HG03520 (cell line): ENCODE data around the gene INTS15.

Experiments
- ATAC-seq: cut with Tn5 transposase; IDR thresholded peaks from one replicate; pipeline ENCODE4 v1.9.1; 2021; ENCODE audit warnings: mild to moderate bottlenecking, moderate library complexity; ENCODE audit not compliant: unreplicated experiment

INTS15 gene

DNA sequence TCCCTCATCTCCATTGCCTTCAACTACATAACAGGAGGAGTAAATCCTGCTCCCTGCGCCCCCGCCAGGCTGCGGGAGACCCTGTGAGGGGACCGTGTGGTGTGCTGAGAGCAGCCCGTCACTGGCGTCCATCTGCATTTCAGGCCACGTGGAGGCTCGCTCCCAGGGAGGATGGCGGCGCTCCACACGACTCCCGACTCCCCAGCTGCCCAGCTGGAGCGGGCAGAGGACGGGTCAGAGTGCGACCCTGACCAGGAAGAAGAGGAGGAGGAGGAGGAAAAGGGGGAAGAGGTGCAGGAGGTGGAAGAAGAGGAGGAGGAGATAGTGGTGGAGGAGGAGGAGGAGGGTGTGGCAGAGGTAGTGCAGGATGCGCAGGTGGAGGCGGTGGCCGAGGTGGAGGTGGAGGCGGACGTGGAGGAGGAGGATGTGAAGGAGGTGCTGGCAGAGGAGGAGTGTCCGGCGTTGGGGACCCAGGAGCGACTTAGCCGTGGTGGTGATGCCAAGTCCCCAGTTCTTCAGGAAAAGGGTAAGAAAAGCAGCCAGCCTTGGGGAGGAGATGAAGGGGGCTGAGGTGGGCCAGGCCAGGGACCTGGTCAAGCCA lies 52.5 kb downstream of the INTS15 start:
- no peak for ATAC-seq

DNA sequence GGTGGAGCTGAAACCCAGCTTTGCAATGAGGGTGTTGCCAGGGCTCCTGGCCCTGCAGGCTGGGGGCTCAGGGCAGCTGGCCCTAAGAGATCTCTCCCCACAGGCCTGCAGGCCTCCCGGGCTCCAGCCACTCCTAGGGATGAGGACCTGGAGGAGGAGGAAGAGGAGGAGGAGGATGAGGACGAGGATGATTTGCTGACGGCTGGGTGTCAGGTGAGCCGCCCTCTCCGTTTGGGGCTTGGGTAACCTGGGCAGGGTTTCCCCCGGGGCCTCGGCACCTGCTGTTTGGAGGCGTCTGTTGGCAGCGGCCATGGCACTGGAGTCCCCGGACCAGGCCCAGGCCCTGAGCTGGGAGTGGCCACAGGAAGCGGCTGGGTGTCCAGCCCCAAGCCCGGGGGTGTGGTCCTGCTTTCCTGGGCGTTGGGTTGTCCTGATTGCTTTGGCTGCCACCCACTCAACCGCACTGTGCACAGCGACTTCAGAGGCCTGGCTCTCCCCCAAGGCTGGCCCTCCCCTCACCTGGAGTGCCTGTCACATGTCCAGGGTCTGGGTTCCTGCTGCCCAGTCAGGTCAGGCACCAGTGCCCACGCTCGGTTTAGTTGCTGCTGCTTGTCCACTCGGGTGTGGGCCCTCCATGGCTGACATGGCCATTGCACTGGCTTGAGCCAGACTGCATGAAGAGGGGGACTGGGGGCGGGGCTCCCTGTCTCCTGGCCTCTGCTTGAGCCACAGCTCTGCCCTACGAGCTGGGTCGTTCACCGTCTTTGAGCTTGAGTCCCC lies 53.2 kb downstream of the INTS15 start:
- ATAC-seq = no peak

GRCh38 chr7:6643915-6644625 lies 54.2 kb downstream of the INTS15 start:
- ATAC-seq = no peak

GRCh38 chr7:6644728-6645127 lies 54.9 kb downstream of the INTS15 start:
- no peak for ATAC-seq

GRCh38 chr7:6646465-6646864 lies 56.6 kb downstream of the INTS15 start:
- no peak for ATAC-seq

DNA sequence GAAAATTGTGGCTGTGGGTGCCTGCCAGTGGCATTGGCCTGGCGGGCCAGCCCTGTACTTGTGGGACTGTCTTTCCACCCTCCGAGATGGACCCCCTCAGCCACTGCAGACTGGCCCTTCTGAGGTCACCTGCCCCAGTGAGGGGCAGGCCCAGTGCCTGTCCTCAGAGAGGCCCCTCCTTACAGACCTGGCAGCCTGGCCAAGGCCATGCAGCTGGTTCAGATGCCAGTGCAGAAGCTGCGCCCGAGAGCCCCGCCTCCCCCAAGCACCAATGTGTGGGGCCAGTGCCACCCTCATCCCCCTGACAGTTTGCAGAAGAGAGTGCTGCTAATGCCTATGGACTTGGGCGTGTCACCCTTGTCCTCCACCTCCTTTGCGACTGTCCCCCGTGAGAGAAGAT lies 57.3 kb downstream of the INTS15 start:
- ATAC-seq = no peak

- ATAC-seq = no peak
These were observed 57.7 kb downstream of the INTS15 start for GRCh38 chr7:6647541-6647940.

DNA sequence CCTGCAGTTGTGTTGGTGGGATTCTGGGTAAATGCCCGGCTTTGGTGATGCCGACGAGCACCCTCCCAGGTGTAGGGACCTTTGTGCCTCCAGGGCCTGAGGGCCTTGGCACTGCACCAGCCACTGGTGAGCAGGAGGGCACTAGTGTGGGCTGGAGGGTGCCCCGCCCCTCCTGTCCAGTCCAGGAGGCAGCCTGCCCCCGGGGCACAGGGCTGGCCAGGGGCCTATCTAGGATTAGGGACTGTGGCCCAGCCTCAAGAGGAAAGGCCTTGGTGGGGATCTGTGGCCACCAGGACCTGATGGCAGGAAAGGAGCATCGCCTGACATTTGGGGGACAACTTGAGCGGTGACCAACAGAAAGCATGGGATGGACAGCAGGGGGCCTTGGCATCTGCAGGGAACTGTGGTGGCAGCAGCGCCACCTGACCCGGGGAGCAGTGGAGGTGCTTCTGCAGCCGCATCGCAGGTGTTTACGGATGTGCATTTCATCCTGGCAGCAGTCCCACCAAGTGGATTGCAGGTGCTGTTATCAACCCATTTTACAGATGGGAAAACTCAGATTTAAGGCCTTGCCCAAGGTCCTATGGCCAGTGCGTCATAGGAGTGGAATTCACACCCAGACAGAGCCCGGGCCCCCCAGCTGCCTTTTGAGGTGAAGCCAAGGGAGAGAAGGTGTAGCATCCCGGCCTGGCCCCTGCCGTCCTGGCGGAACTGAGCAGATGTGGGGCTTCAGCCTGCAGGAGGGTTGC lies 58.4 kb downstream of the INTS15 start:
- no peak for ATAC-seq

DNA sequence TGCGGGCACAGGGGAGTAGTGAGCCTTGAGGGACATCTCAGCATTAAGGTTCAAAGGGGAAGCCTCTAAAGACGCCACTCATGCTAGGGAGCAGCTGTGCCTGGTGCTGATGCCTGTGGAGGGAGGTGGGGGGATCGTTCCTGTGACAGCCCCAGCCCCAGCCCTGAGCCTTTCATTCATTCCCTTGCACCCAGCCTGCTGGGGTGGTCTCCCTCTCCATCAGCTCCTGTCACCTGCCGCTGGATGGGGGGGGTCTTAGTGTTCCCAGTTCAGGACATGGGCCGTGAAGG lies 58.9 kb downstream of the INTS15 start:
- ATAC-seq = no peak

DNA sequence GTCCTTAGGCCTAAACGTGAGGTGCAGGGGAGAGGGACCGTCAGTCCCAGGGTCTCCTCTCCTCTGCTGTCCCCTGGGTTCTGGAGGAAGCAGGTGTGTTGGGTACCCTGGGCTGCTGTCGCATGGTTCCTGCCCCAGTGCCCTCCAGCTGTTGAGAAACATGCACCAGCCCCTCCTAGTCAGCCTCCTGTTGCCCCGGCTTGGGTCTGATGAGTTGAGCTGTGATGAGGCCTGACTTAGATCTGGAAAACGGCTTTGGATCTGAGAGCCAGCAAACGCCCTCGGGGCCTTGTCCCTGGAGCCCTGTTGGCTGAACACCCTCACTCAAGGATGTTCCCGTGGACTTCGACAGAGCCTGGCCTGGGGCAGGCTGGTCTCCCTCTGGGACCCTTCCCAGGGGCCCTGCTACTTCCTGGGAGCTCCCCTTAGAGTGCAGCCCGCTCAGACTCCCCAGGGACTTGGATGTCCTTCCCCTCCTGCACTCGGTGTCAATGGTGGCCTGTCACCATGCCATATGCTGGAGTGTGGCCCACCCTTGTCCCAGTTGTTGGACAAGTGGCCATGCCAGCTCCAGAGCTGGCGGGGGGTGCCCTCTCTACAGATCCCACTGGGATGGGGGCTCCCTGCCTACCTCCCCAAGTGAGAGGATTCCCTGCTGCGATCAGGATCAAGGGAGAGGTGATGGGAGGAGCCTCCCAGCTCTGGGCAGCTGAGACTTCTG lies 59.6 kb downstream of the INTS15 start:
- no peak for ATAC-seq

- no peak for ATAC-seq
These were observed 60.3 kb downstream of the INTS15 start for GRCh38 chr7:6650086-6650485.

DNA sequence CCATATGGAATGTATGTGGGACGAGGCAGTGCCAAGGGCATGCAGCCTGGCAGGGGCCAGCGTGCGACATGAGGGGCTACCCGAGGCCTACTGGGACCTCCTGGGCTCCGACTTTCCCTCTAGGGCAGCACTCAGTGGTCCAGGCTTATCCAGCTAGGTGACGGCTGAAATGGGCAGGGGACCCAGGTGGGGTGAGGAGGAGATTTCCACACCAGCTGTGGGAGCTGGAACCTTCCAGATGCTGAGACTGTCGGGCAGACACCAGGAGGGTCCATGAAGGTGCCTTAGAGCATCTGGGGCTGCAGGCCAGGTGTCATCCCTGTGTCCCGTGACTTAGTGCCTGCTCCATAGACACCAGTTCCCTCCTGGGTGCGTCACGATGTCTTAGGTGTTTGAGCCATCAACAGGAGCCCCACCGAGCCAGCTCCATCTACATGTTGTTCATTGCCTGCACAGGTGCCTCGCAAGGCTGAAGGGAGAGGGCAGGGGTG lies 60.7 kb downstream of the INTS15 start:
- no peak for ATAC-seq

GRCh38 chr7:6651851-6652445 lies 62.1 kb downstream of the INTS15 start:
- ATAC-seq = no peak

DNA sequence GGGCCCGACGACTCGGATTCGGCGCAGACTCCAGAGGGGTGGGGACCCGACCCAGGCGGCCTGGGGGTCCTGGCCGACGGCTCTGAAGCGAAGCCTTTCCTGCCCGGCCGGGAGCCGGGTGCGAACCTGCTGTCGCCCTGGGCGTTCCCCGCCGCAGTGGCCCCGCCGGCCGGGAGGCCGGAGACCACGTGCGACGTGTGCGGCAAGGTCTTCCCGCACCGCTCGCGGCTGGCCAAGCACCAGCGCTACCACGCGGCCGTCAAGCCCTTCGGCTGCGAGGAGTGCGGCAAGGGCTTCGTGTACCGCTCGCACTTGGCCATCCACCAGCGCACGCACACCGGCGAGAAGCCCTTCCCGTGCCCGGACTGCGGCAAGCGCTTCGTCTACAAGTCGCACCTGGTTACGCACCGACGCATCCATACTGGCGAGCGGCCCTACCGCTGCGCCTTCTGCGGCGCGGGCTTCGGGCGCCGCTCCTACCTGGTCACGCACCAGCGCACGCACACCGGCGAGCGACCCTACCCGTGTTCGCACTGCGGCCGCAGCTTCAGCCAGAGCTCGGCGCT lies 62.7 kb downstream of the INTS15 start:
- ATAC-seq = no peak

- no peak for ATAC-seq
These were observed 63.5 kb downstream of the INTS15 start for GRCh38 chr7:6653071-6654003.

DNA sequence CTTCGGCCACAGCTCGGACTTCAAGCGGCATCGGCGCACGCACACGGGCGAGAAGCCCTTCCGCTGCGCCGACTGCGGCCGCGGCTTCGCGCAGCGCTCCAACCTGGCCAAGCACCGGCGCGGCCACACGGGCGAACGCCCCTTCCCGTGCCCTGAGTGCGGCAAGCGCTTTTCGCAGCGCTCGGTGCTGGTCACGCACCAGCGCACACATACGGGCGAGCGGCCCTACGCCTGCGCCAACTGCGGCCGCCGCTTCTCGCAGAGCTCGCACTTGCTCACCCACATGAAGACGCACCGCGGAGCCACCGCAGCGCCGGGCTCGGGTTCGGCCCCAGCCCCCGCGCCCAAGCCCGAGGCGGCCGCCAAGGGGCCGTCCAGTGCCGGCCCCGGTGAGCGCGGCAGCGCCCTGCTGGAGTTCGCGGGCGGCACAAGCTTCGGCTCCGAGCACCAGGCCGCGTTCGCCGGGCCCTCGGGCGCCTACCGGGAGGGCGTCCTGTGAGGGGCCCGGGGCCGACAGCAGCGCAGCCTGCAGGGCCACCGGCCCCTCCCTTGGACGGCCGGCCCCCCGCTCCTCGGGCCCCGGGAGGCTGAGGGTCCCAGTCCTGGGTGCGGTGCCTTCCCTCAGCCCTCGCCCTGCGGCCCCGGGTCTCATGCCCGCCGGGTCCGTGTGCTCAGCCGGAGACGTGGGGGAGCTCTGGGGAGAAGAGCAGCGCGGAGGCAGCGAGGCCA lies 64.5 kb downstream of the INTS15 start:
- no peak for ATAC-seq

DNA sequence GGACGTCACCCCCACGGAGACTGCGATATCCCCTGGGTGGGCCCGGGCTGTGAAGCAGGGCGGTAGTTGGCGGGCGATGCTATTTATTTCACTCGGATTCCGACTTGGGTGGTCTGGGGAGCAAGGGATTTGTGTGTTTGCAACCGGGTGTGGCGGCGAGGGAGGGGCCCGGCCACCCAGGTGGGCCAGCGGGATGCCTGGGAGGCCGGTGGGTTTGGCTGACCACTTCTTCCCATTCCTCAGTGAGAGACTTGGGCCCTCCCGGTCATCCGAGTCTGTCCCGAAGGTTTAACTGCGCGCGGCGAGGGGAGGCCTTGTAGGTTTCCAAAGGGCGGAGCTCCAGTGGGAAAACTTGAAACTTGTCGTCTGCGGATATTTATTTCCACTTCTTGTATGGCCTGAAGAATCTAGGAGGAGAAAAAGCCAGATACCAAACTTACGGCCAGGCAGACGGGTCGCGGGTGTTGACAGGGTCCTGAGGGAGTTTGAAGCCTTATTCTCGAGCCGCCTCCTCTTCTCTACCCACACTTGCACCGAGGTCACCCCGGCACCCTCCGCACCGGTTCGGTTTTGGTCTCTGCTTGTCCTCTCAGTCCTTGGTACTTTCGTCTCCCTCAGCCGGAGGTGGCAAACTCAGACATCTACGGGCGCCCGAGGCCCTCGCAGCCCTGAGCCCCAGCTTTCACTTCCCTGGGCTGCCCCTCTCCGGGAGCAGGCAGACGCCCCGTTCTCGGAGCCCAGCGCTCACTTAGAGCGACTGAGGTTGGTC lies 65.2 kb downstream of the INTS15 start:
- ATAC-seq = no peak
